ENCODE data around the gene TMX1.
A peak's percentile ranks its signal among the peaks of the same experiment; 100 is the strongest.

DNA sequence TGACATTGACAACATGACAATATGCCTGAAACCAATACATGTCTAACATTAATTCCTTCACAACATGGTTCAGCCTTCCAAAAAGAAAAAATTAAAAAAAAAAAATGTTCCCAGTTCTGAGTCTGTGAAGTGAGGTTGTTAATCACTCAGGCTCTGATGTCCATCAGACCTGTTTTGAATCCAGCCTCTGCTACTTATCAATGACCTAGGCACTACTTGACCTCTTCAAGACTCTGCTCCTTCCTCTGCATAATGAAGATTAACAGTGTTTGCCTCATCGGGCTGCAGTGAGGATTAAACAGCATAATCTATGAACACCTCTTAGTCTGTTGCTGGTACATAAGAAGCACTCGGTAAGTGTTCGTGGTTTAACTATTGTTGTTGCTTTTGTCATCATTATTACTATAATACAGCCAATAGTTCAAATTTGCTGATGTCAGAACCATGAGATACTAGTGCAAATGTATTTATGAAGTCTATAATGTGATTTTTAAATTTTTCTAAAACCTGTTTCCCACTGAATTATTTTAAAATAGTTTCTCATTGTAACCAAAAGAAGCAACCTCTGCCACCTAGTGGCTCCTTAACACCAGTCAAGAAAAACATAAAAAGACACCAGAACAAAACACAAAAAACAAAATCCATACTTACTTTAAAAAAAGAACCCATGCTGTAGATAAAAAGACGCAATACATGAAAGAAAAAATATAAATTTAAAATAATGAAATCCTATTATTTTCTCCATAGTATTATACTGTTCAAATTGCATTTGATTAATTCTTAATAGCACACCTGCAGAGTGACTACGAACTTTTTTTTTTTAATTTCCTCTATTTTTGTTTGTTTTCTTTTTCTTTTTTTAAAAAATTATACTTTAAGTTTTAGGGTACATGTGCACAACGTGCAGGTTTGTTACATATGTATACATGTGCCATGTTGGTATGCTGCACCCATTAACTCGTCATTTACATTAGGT lies 20.3 kb upstream of the TMX1 start:
- no peak for TF ChIP-seq POLR2A (IDR thresholded peaks at IDR 0.05)
- TF ChIP-seq, protein P1, sequence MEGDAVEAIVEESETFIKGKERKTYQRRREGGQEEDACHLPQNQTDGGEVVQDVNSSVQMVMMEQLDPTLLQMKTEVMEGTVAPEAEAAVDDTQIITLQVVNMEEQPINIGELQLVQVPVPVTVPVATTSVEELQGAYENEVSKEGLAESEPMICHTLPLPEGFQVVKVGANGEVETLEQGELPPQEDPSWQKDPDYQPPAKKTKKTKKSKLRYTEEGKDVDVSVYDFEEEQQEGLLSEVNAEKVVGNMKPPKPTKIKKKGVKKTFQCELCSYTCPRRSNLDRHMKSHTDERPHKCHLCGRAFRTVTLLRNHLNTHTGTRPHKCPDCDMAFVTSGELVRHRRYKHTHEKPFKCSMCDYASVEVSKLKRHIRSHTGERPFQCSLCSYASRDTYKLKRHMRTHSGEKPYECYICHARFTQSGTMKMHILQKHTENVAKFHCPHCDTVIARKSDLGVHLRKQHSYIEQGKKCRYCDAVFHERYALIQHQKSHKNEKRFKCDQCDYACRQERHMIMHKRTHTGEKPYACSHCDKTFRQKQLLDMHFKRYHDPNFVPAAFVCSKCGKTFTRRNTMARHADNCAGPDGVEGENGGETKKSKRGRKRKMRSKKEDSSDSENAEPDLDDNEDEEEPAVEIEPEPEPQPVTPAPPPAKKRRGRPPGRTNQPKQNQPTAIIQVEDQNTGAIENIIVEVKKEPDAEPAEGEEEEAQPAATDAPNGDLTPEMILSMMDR (IDR thresholded peaks at IDR 0.05), result peak in 2 of 3 donors; percentile 50 to 58
- TF ChIP-seq POLR2AphosphoS5 (IDR thresholded peaks at IDR 0.05), result no peak
